HEK293T (cell line): ENCODE results near the gene NFYA.

Experiments used
- CTCF ChIA-PET: fragments of 350-600 bp; formaldehyde crosslinking; extraction: SDS; loops from one replicate; lab custom pipeline; 2021; ENCODE audit warnings: antibody characterized with exemption, inconsistent platforms; lab: Yijun Ruan, JAX
- POLR2A ChIA-PET: fragments of 350-600 bp; formaldehyde crosslinking; extraction: SDS; loops from one replicate; lab custom pipeline; 2020; ENCODE audit warnings: antibody characterized with exemption, inconsistent platforms; lab: Yijun Ruan, JAX
- DNase-seq: peaks from one replicate; pipeline ENCODE4 v3.0.0; 2012; ENCODE audit warnings: mixed read lengths; ENCODE audit errors: extremely low spot score
- ARNT ChIP-seq: fragments of 450-650 bp; IDR thresholded peaks from 2 replicates; pipeline ENCODE4 v1.6.1; 2017; ENCODE audit warnings: mild to moderate bottlenecking
- BHLHE40 ChIP-seq: fragments of 450-650 bp; IDR thresholded peaks from 2 replicates; pipeline ENCODE4 v1.6.1; 2016; ENCODE audit warnings: mild to moderate bottlenecking, moderate library complexity, borderline replicate concordance
- CTBP1 ChIP-seq: fragments of 450-650 bp; IDR thresholded peaks from 2 replicates; pipeline ENCODE4 v1.6.1; 2016; ENCODE audit warnings: borderline replicate concordance
- ELF4 ChIP-seq: fragments of 450-650 bp; IDR thresholded peaks from 2 replicates; pipeline ENCODE4 v1.6.1; 2017; ENCODE audit warnings: antibody characterized with exemption
- FOXA1 ChIP-seq: fragments of 450-650 bp; IDR thresholded peaks from 2 replicates; pipeline ENCODE4 v1.6.1; 2016; ENCODE audit warnings: mild to moderate bottlenecking
- FOXK2 ChIP-seq: fragments of 450-650 bp; IDR thresholded peaks from 2 replicates; pipeline ENCODE4 v1.6.1; 2016; ENCODE audit warnings: mild to moderate bottlenecking
- FOXM1 ChIP-seq: fragments of 450-650 bp; IDR thresholded peaks from 2 replicates; pipeline ENCODE4 v1.6.1; 2017; ENCODE audit warnings: mild to moderate bottlenecking, borderline replicate concordance
- HDGF ChIP-seq: fragments of 450-650 bp; IDR thresholded peaks from 2 replicates; pipeline ENCODE4 v1.6.1; 2017; ENCODE audit warnings: antibody characterized with exemption, borderline replicate concordance
- L3MBTL2 ChIP-seq: fragments of 450-650 bp; conservative IDR thresholded peaks from 2 replicates; pipeline ENCODE4 v1.6.1; 2016; ENCODE audit warnings: mild to moderate bottlenecking
- LEF1 ChIP-seq: fragments of 450-650 bp; IDR thresholded peaks from 2 replicates; pipeline ENCODE4 v1.6.1; 2017; ENCODE audit warnings: mild to moderate bottlenecking, borderline replicate concordance
- NFRKB ChIP-seq: fragments of 450-650 bp; IDR thresholded peaks from 2 replicates; pipeline ENCODE4 v1.6.1; 2016; ENCODE audit warnings: mild to moderate bottlenecking, moderate library complexity
- PKNOX1 ChIP-seq: fragments of 450-650 bp; IDR thresholded peaks from 2 replicates; pipeline ENCODE4 v1.6.1; 2016
- SP1 ChIP-seq: fragments of 450-650 bp; IDR thresholded peaks from 2 replicates; pipeline ENCODE4 v1.6.1; 2017
- SUZ12 ChIP-seq: fragments of 450-650 bp; IDR thresholded peaks from 2 replicates; pipeline ENCODE4 v1.6.1; 2016; ENCODE audit warnings: mild to moderate bottlenecking
- TARDBP ChIP-seq: fragments of 450-650 bp; IDR thresholded peaks from 2 replicates; pipeline ENCODE4 v1.6.1; 2016
- ZNF384 ChIP-seq: fragments of 450-650 bp; IDR thresholded peaks from 2 replicates; pipeline ENCODE4 v1.6.1; 2016

NFYA gene

DNA sequence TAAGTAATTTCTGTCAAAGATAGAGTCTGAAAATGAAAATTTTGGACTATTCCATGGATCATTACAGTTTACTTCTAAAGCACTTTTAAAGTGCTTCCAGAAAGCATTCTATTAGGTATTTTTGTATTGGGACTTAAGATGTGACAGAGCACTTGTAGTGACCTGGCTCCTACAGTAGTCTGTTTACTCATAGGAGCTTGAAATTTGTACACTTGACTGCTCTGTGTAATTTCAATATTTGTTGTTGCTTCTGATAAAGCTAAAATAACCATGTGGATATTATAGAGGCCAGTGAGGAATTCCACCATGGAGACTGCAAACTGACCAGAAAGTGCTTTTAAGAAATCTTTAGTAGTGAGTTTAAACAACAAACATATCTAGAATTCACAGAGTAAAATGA lies 10.3 kb downstream of the NFYA start:
- no peak for DNase-seq
- CTCF ChIA-PET: no interaction called here
- TF ChIP-seq TARDBP (no peak), CTBP1 (no peak), FOXA1 (no peak), HDGF (no peak), FOXK2 (no peak), ELF4 (no peak), L3MBTL2 (no peak), SUZ12 (no peak), SP1 (no peak), LEF1 (no peak), BHLHE40 (no peak), FOXM1 (no peak), ARNT (no peak), NFRKB (no peak)
- POLR2A ChIA-PET: no interaction called here

DNA sequence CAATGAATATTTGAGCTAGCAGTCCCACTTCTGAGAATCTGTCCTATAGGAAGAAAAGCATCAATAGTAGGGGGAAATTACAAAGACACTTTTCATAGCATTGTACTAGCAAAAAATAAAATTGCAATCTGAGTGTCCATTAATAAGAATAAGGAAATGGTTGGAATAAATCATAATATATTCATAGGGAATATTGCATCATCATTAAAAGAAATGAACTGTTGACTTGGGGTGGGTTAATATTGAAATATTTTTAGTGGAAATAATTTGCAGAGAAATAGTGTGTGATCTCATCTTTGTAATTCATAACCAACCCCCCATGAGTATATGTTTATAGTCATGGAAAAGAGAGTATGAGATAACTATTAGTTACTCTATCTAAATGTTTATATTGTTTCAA lies 12.4 kb downstream of the NFYA start:
- POLR2A ChIA-PET: no interaction called here
- CTCF ChIA-PET: interaction anchor here (0.6 kb wide), 1 partner anchor 9 kb away, joined by 3 read pairs; no protein-coding TSS in a partner anchor
- TF ChIP-seq CTBP1: no peak
- no peak for TF ChIP-seq FOXA1
- TF ChIP-seq SP1: no peak
- no peak for TF ChIP-seq TARDBP
- no peak for TF ChIP-seq FOXK2
- no peak for TF ChIP-seq NFRKB
- no peak for TF ChIP-seq L3MBTL2
- no peak for TF ChIP-seq HDGF
- TF ChIP-seq LEF1: no peak
- TF ChIP-seq ZNF384: no peak
- no peak for TF ChIP-seq PKNOX1
- TF ChIP-seq BHLHE40: no peak
- no peak for TF ChIP-seq ELF4
- TF ChIP-seq ARNT: no peak
- no peak for TF ChIP-seq FOXM1
- TF ChIP-seq SUZ12: no peak
- DNase-seq: no peak

DNA sequence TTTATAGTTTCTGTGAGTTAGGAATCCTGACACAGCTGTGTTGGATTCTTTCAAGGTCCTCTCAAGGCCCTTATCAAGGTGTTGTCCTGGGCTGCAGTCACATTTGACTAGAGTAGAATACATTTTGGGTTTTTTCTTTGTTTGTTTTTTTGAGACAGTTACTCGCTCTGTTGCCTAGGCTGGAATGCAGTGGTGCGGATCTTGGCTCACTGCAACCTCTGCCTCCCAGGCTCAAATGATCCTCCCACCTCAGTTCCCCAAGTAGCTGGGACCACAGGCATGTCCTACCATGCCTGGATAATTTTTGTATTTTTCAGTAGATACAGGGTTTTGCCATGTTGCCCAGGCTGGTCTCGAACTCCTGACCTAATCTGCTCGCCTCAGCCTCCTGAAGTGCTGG lies 15.7 kb downstream of the NFYA start:
- DNase-seq: no peak
- ChIA-PET CTCF (no interaction called here), POLR2A (no interaction called here)
- no peak for TF ChIP-seq SUZ12
- no peak for TF ChIP-seq ELF4
- TF ChIP-seq SP1: no peak
- no peak for TF ChIP-seq FOXK2
- TF ChIP-seq ZNF384: no peak
- no peak for TF ChIP-seq BHLHE40
- TF ChIP-seq ARNT: no peak
- TF ChIP-seq FOXM1: no peak
- no peak for TF ChIP-seq NFRKB
- TF ChIP-seq FOXA1: no peak

GRCh38 chr6:41090841-41091761 lies 18.3 kb downstream of the NFYA start:
- ChIA-PET POLR2A (no interaction called here), CTCF (interaction anchor here (0.6 to 1.1 kb wide), 3 partner anchors 13 to 33 kb away, joined by 3 to 4 read pairs (median 3); no protein-coding TSS in a partner anchor)
- TF ChIP-seq ARNT (no peak), CTBP1 (no peak), TARDBP (no peak), SP1 (no peak), NFRKB (no peak), L3MBTL2 (no peak), FOXK2 (no peak), HDGF (no peak), ZNF384 (no peak), BHLHE40 (no peak), SUZ12 (no peak)
- no peak for DNase-seq

- TF ChIP-seq L3MBTL2 (no peak), ELF4 (no peak), PKNOX1 (no peak), TARDBP (no peak), ZNF384 (no peak), HDGF (no peak)
- DNase-seq: peak; percentile 15
- ChIA-PET POLR2A (no interaction called here), CTCF (interaction anchor here (0.5 to 1.7 kb wide), 3 partner anchors 9 to 90 kb away, joined by 3 to 8 read pairs (median 4); no protein-coding TSS in a partner anchor)
Observed at GRCh38 chr6:41092421-41093140, 19.8 kb downstream of the NFYA start.

DNA sequence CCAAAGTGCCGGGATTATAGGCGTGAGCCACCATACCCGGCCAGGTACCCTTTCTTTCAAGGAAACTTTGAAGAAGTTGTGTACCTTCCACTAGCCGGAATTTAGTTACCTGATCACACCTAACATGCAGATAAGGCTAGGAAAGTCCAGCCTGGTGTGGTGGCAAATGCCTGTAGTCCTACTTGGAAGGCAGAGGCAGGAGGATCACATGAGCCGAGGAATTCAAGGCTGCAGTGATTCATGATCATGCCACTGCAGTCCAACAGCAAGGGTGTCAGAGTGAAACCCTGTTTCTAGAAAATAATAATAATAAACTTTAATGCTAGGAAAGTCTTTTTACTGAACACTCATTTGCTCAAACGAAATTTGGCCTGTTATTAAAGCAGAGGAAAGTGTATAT lies 21.0 kb downstream of the NFYA start:
- TF ChIP-seq HDGF (no peak), BHLHE40 (no peak), ARNT (no peak), FOXA1 (no peak), NFRKB (no peak), ELF4 (no peak), FOXK2 (no peak), CTBP1 (no peak), ZNF384 (no peak), PKNOX1 (no peak), SUZ12 (no peak), TARDBP (no peak), FOXM1 (no peak), SP1 (no peak), LEF1 (no peak), L3MBTL2 (no peak)
- CTCF ChIA-PET: interaction anchor here (0.7 kb wide), 1 partner anchor 9 kb away, joined by 3 read pairs; no protein-coding TSS in a partner anchor
- POLR2A ChIA-PET: no interaction called here
- no peak for DNase-seq
